HL-60/S4 treated with phorbol 12-myristate 13-acetate at 8.2 ng/mL for 4 days and 3 days (cell line): ENCODE measurements around the gene GSPT1.
"Not testable (repeated sequence)": the region's sequence is repeated elsewhere in the genome, so short reads cannot be mapped to it uniquely, and the experiment has no call there.

Experiments used
- in situ Hi-C: fragments of 300-500 bp; cut with MboI; formaldehyde crosslinking; loops from 2 replicates; pipeline ENCODE4 v1.15.0; 2022; ENCODE audit warnings: low sequenced_read_pairs

GSPT1 gene

GRCh38 chr16:11915644-11916523 lies at the start of gene GSPT1:
Gene GSPT1 (minus strand): TSS chr16:11915956. CDS start chr16:11915720, 236 bp downstream.
- in situ Hi-C loops = no loop called here

- in situ Hi-C loops = no loop called here
Measured at GRCh38 chr16:11964761-11965551, 49.2 kb upstream of the GSPT1 start, which contains the start of gene TNFRSF17. Gene TNFRSF17 (plus strand): TSS chr16:11965210. CDS start chr16:11965325, 115 bp downstream.

- in situ Hi-C loops = no loop called here
Measured at GRCh38 chr16:11963706-11964105, 48.0 kb upstream of the GSPT1 start.

GRCh38 chr16:11962978-11963377 lies 47.2 kb upstream of the GSPT1 start:
- in situ Hi-C loops = not testable (repeated sequence)

GRCh38 chr16:11962457-11962856 lies 46.7 kb upstream of the GSPT1 start:
- in situ Hi-C loops = not testable (repeated sequence)

- in situ Hi-C loops = no loop called here
Measured at GRCh38 chr16:11957591-11958395, 42.0 kb upstream of the GSPT1 start.

GRCh38 chr16:11956558-11956957 lies 40.8 kb upstream of the GSPT1 start:
- in situ Hi-C loops = no loop called here

- in situ Hi-C loops = no loop called here
Measured at GRCh38 chr16:11955713-11956123, 40.0 kb upstream of the GSPT1 start.

GRCh38 chr16:11953576-11953975 lies 37.8 kb upstream of the GSPT1 start:
- in situ Hi-C loops = not testable (repeated sequence)

GRCh38 chr16:11950388-11950787 lies 34.6 kb upstream of the GSPT1 start:
- in situ Hi-C loops = no loop called here

GRCh38 chr16:11949527-11949926 lies 33.8 kb upstream of the GSPT1 start:
- in situ Hi-C loops = no loop called here

- in situ Hi-C loops = no loop called here
Measured at GRCh38 chr16:11948819-11949218, 33.1 kb upstream of the GSPT1 start.

- in situ Hi-C loops = no loop called here
Measured at GRCh38 chr16:11946433-11946832, 30.7 kb upstream of the GSPT1 start.

- in situ Hi-C loops = not testable (repeated sequence)
Measured at GRCh38 chr16:11941945-11942344, 26.2 kb upstream of the GSPT1 start, which contains the start of gene NPIPB2. Gene NPIPB2 (minus strand): TSS chr16:11942045. CDS start chr16:11942045, 0 bp downstream.

GRCh38 chr16:11927350-11927749 lies 11.6 kb upstream of the GSPT1 start:
- in situ Hi-C loops = not testable (repeated sequence)

- in situ Hi-C loops = not testable (repeated sequence)
Measured at GRCh38 chr16:11924046-11924445, 8.3 kb upstream of the GSPT1 start.

GRCh38 chr16:11916524-11917285 lies 949 bp upstream of the GSPT1 start:
- in situ Hi-C loops = no loop called here

- in situ Hi-C loops = no loop called here
Measured at GRCh38 chr16:11915114-11915643, 577 bp downstream of the GSPT1 start.

- in situ Hi-C loops = no loop called here
Measured at GRCh38 chr16:11914210-11915113, 1.3 kb downstream of the GSPT1 start.
